ENCODE results near the gene RAB5A.

- TF ChIP-seq POLR2A (IDR thresholded peaks at IDR 0.05) (no peak), CTCF (IDR thresholded peaks at IDR 0.05) (no peak), POLR2AphosphoS5 (IDR thresholded peaks at IDR 0.05) (no peak)
These were observed 35.4 kb upstream of the RAB5A start for GRCh38 chr3:19911452-19911851.
